Measurements from ENCODE around the gene HOXB3. TPM values are rescaled to one million over a fixed set of nuclear protein-coding genes. Genes with fewer than 3 reads are reported as not detected.

HOXB3 gene
- total RNA-seq, 1 donor from 2014 or later, result not detected

DNA sequence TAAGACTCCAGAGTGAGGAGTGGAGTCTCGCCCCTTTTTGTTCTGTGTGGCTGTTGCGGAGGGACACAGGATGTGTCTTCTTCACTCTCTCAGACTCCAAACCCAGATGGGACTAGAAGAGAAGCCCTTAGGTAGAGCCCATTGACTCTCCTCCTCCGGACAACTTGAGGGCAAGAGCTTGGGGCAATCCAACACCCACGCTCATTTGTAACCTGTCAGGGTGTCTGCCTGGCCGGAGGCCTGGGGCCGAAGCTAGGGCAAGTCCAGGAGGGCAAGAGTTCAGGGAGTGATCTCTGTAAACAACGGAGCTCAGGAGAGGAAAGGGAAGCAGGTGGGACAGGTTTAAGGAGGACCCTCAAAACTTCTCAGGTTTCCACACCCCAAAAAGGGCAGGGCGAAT lies 57.8 kb downstream of the HOXB3 start:
- no peak overlapping the region for H3K4me3 Mint-ChIP-seq (ENCODE audit: unreplicated experiment)
- no peak overlapping the region for H3K9ac ChIP-seq (ENCODE audit: low read length)
- TF ChIP-seq EZH2 (IDR thresholded peaks at IDR 0.05; ENCODE audit: insufficient read depth, low read length), result no peak
- TF ChIP-seq, protein P1, sequence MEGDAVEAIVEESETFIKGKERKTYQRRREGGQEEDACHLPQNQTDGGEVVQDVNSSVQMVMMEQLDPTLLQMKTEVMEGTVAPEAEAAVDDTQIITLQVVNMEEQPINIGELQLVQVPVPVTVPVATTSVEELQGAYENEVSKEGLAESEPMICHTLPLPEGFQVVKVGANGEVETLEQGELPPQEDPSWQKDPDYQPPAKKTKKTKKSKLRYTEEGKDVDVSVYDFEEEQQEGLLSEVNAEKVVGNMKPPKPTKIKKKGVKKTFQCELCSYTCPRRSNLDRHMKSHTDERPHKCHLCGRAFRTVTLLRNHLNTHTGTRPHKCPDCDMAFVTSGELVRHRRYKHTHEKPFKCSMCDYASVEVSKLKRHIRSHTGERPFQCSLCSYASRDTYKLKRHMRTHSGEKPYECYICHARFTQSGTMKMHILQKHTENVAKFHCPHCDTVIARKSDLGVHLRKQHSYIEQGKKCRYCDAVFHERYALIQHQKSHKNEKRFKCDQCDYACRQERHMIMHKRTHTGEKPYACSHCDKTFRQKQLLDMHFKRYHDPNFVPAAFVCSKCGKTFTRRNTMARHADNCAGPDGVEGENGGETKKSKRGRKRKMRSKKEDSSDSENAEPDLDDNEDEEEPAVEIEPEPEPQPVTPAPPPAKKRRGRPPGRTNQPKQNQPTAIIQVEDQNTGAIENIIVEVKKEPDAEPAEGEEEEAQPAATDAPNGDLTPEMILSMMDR (IDR thresholded peaks at IDR 0.05; ENCODE audit: insufficient read depth, low read depth, low read length), result no peak
- H3K36me3 ChIP-seq (ENCODE audit: insufficient read depth, low read length), result no peaks in the 10 kb centered on the region
- DNase-seq (ENCODE audit: low read depth) (no peak), FAIRE-seq (no peak)
- peaks cover 2% of the 10 kb centered on the region for H3K36me3 Mint-ChIP-seq (ENCODE audit: low read depth, unreplicated experiment)
- no peaks in the 10 kb centered on the region for H3K9me3 ChIP-seq (ENCODE audit: insufficient read depth, low read depth, low read length)
- H3K4me3 ChIP-seq (ENCODE audit: insufficient read depth, low read depth, low read length), result no peak overlapping the region
- no peaks in the 10 kb centered on the region for H3K4me1 Mint-ChIP-seq (ENCODE audit: low read depth, unreplicated experiment)
- H3K27ac ChIP-seq (ENCODE audit: low read depth, low read length), result no peak overlapping the region
- no peak overlapping the region for H3K4me2 ChIP-seq (ENCODE audit: low read length)
- H3K79me2 ChIP-seq (ENCODE audit: insufficient read depth, low read length), result no peaks in the 10 kb centered on the region
- peaks cover 25% of the 10 kb centered on the region for H3K27me3 ChIP-seq (ENCODE audit: insufficient read depth, low read length)
- H4K20me1 ChIP-seq (ENCODE audit: insufficient read depth, low read length), result no peaks in the 10 kb centered on the region
- H3K27ac Mint-ChIP-seq (ENCODE audit: unreplicated experiment), result no peak overlapping the region
- peaks cover 4% of the 10 kb centered on the region for H3K4me1 ChIP-seq (ENCODE audit: insufficient read depth, low read length)
- no peak overlapping the region for H2AFZ ChIP-seq (ENCODE audit: low read depth, low read length)
- H3K9me3 Mint-ChIP-seq (ENCODE audit: unreplicated experiment), result peaks cover 7% of the 10 kb centered on the region
- H3K27me3 Mint-ChIP-seq (ENCODE audit: low read depth, unreplicated experiment), result peaks cover 85% of the 10 kb centered on the region

- peaks cover 3% of the 10 kb centered on the region for H3K36me3 Mint-ChIP-seq (ENCODE audit: low read depth, unreplicated experiment)
- peaks cover 7% of the 10 kb centered on the region for H3K9me3 Mint-ChIP-seq (ENCODE audit: unreplicated experiment)
- H2AFZ ChIP-seq (ENCODE audit: low read depth, low read length), result no peak within 1 kb of the TSS
- H3K36me3 ChIP-seq (ENCODE audit: insufficient read depth, low read length), result no peaks in the 10 kb centered on the region
- FAIRE-seq, result no peak
- peaks cover 36% of the 10 kb centered on the region for H3K27me3 ChIP-seq (ENCODE audit: insufficient read depth, low read length)
- peaks cover 4% of the 10 kb centered on the region for H3K4me1 ChIP-seq (ENCODE audit: insufficient read depth, low read length)
- H3K4me2 ChIP-seq (ENCODE audit: low read length), result no peak within 1 kb of the TSS
- H3K27me3 Mint-ChIP-seq (ENCODE audit: low read depth, unreplicated experiment), result peaks cover 86% of the 10 kb centered on the region
- no peaks in the 10 kb centered on the region for H3K9me3 ChIP-seq (ENCODE audit: insufficient read depth, low read depth, low read length)
- H3K27ac Mint-ChIP-seq (ENCODE audit: unreplicated experiment), result no peak within 1 kb of the TSS
- no peak for DNase-seq (ENCODE audit: low read depth)
- no peak within 1 kb of the TSS for H3K9ac ChIP-seq (ENCODE audit: low read length)
- no peaks in the 10 kb centered on the region for H3K79me2 ChIP-seq (ENCODE audit: insufficient read depth, low read length)
- no peak within 1 kb of the TSS for H3K27ac ChIP-seq (ENCODE audit: low read depth, low read length)
- TF ChIP-seq EZH2 (IDR thresholded peaks at IDR 0.05; ENCODE audit: insufficient read depth, low read length), result no peak
- TF ChIP-seq, protein P1 (IDR thresholded peaks at IDR 0.05; ENCODE audit: insufficient read depth, low read depth, low read length), result no peak
- H3K4me3 ChIP-seq (ENCODE audit: insufficient read depth, low read depth, low read length), result no peak within 1 kb of the TSS
- H3K4me1 Mint-ChIP-seq (ENCODE audit: low read depth, unreplicated experiment), result no peaks in the 10 kb centered on the region
- H3K4me3 Mint-ChIP-seq (ENCODE audit: unreplicated experiment), result no peak within 1 kb of the TSS
- H4K20me1 ChIP-seq (ENCODE audit: insufficient read depth, low read length), result no peaks in the 10 kb centered on the region
Measured at GRCh38 chr17:48530887-48531272, 59.2 kb downstream of the HOXB3 start, which contains the start of gene HOXB1. Gene HOXB1, minus strand, starts transcription at chr17:48531011. Its CDS starts 107 bp downstream, at chr17:48530904.

DNA sequence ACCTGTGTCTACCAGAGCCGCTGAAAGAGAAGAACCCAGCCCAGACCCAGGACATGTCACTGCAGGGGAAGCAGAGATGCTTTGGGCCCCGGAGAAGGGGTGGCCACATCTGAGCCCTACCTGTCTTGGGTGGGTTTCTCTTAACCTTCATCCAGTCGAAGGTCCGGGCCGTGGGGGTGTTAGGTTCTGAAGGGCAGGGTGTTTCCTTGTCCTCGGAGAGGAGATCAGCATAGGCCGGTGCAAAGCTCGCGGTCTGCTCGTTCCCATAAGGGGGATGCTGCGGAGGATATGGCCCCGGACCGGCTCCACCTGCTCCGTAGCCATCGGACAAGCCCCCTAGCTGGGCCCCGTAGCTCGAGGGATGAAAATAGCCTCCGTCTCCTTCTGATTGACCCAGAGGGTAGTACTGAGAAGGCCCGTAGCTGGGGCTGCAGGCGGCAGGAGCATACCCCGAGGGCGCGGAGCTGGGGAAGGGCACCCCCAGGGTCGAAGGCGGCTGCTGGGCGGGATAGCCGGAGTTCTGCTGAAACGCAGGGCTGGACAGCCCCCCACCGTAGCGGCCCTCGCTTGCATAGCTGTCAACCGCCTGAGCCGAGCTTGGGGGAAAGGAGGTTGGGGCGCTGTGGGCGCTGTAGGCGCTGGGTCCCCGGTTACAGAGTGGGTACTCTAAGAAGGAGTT lies 59.7 kb downstream of the HOXB3 start:
- DNase-seq (ENCODE audit: low read depth) (no peak), FAIRE-seq (no peak)
- TF ChIP-seq EZH2 (IDR thresholded peaks at IDR 0.05; ENCODE audit: insufficient read depth, low read length), result peak; percentile 52
- TF ChIP-seq, protein P1 (IDR thresholded peaks at IDR 0.05; ENCODE audit: insufficient read depth, low read depth, low read length), result no peak
- H3K27ac ChIP-seq (ENCODE audit: low read depth, low read length), result no peak overlapping the region
- Mint-ChIP-seq H3K27ac (ENCODE audit: unreplicated experiment) (no peak overlapping the region), H3K9me3 (ENCODE audit: unreplicated experiment) (peaks cover 7% of the 10 kb centered on the region), H3K27me3 (ENCODE audit: low read depth, unreplicated experiment) (peaks cover 86% of the 10 kb centered on the region), H3K36me3 (ENCODE audit: low read depth, unreplicated experiment) (peaks cover 3% of the 10 kb centered on the region), H3K4me3 (ENCODE audit: unreplicated experiment) (no peak overlapping the region), H3K4me1 (ENCODE audit: low read depth, unreplicated experiment) (no peaks in the 10 kb centered on the region)
- no peak overlapping the region for H2AFZ ChIP-seq (ENCODE audit: low read depth, low read length)
- H3K4me2 ChIP-seq (ENCODE audit: low read length), result no peak overlapping the region
- peaks cover 4% of the 10 kb centered on the region for H3K4me1 ChIP-seq (ENCODE audit: insufficient read depth, low read length)
- H3K9ac ChIP-seq (ENCODE audit: low read length), result no peak overlapping the region
- no peak overlapping the region for H3K4me3 ChIP-seq (ENCODE audit: insufficient read depth, low read depth, low read length)
- H4K20me1 ChIP-seq (ENCODE audit: insufficient read depth, low read length), result no peaks in the 10 kb centered on the region
- H3K27me3 ChIP-seq (ENCODE audit: insufficient read depth, low read length), result peaks cover 38% of the 10 kb centered on the region
- no peaks in the 10 kb centered on the region for H3K36me3 ChIP-seq (ENCODE audit: insufficient read depth, low read length)
- H3K9me3 ChIP-seq (ENCODE audit: insufficient read depth, low read depth, low read length), result no peaks in the 10 kb centered on the region
- no peaks in the 10 kb centered on the region for H3K79me2 ChIP-seq (ENCODE audit: insufficient read depth, low read length)

Data from astrocyte (in vitro differentiated cells and primary cell).